ENCODE measurements around the gene CARNS1. TPM values are rescaled to one million over a fixed set of nuclear protein-coding genes. Genes with fewer than 3 reads are reported as not detected.

CARNS1 gene
- total and polyA plus RNA-seq, 2 of the 13 experiments (the other 11 are each of a cell fraction or from before 2014, with no cell fraction given): not detected

DNA sequence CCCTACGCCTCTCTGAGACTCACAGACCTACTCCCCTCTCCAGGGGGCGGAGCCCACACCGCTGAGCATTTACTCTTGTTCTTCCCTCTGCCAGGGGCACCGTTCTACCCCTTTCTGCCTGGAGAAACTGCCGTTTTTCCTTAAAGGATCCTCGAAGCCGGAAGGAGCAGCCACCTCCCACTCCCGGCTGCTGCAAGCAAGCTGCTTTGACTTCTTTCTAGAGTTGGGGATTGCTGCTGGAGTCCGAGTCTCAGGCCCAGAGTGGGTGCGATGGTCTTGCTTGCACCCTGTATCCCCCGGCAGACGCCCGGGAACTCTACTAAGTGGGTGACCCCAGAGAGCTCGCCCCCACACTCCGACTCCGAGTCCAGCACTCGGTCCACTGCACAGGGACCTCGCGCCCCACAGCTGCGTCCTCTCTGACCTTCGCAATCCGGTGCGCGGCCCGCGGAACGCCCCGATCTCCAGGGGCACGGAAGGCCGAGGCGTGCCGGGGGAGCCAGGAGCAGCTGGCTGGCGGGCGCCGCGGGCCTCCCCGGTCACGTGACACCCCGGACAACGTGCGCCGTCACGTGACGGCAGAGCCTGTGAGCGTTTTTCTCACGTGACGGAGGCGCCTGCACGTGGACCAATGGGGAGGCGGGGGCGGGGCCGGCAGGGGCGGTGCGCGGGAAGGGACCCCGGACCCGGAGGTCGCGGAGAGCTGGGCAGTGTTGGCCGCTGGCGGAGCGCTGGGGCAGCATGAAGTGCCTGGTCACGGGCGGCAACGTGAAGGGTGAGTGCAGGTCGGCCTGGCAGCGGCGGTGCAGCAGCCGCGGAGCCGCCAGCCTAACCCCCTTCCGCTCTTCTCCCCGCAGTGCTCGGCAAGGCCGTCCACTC is 23.9 kb upstream of the CARNS1 start, which contains the start of gene RAD9A (continued):
- TF ChIP-seq NRL (CRISPR knock-in tag; IDR thresholded peaks at IDR 0.05; ENCODE audit: borderline replicate concordance) (peak; percentile 96), ZNF615 (CRISPR knock-in tag; IDR thresholded peaks at IDR 0.05; ENCODE audit: borderline replicate concordance) (0 out of 2 replicates have a peak, but pooled peaks have one; percentile 86), ZNF616 (CRISPR knock-in tag; IDR thresholded peaks at IDR 0.05; ENCODE audit: low read depth) (peak; percentile 71; the same call in 1 of the 2 replicates), TRIM24 (CRISPR knock-in tag; IDR thresholded peaks at IDR 0.05) (0 out of 2 replicates have a peak, but pooled peaks have one; percentile 30), RARG (CRISPR knock-in tag; IDR thresholded peaks at IDR 0.05; ENCODE audit: low read depth) (no peak), ZNF17 (CRISPR knock-in tag; IDR thresholded peaks at IDR 0.05) (no peak), ZNF567 (CRISPR knock-in tag; IDR thresholded peaks at IDR 0.05; ENCODE audit: borderline replicate concordance) (no peak), HMG20B (CRISPR knock-in tag; conservative IDR thresholded peaks at IDR 0.05) (0 out of 2 replicates have a peak, but pooled peaks have one; percentile 32), KAT2B (IDR thresholded peaks at IDR 0.05; ENCODE audit: borderline replicate concordance, low read depth, low read length) (no peak), RAD51 (IDR thresholded peaks at IDR 0.05; ENCODE audit: borderline replicate concordance) (peak; percentile 100)
- TF ChIP-seq, protein P1, sequence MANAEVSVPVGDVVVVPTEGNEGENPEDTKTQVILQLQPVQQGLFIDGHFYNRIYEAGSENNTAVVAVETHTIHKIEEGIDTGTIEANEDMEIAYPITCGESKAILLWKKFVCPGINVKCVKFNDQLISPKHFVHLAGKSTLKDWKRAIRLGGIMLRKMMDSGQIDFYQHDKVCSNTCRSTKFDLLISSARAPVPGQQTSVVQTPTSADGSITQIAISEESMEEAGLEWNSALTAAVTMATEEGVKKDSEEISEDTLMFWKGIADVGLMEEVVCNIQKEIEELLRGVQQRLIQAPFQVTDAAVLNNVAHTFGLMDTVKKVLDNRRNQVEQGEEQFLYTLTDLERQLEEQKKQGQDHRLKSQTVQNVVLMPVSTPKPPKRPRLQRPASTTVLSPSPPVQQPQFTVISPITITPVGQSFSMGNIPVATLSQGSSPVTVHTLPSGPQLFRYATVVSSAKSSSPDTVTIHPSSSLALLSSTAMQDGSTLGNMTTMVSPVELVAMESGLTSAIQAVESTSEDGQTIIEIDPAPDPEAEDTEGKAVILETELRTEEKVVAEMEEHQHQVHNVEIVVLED (CRISPR knock-in tag; IDR thresholded peaks at IDR 0.05; ENCODE audit: borderline replicate concordance): peak; percentile 94
- TF ChIP-seq, protein P2, sequence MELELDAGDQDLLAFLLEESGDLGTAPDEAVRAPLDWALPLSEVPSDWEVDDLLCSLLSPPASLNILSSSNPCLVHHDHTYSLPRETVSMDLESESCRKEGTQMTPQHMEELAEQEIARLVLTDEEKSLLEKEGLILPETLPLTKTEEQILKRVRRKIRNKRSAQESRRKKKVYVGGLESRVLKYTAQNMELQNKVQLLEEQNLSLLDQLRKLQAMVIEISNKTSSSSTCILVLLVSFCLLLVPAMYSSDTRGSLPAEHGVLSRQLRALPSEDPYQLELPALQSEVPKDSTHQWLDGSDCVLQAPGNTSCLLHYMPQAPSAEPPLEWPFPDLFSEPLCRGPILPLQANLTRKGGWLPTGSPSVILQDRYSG (CRISPR knock-in tag; IDR thresholded peaks at IDR 0.05): peak; percentile 90; the same call in 1 of the 2 replicates
- TF ChIP-seq, protein P3, sequence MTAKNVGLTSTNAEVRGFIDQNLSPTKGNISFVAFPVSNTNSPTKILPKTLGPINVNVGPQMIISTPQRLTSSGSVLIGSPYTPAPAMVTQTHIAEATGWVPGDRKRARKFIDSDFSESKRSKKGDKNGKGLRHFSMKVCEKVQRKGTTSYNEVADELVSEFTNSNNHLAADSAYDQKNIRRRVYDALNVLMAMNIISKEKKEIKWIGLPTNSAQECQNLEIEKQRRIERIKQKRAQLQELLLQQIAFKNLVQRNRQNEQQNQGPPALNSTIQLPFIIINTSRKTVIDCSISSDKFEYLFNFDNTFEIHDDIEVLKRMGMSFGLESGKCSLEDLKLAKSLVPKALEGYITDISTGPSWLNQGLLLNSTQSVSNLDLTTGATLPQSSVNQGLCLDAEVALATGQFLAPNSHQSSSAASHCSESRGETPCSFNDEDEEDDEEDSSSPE (CRISPR knock-in tag; IDR thresholded peaks at IDR 0.05): peak; percentile 95
- TF ChIP-seq, protein P4, sequence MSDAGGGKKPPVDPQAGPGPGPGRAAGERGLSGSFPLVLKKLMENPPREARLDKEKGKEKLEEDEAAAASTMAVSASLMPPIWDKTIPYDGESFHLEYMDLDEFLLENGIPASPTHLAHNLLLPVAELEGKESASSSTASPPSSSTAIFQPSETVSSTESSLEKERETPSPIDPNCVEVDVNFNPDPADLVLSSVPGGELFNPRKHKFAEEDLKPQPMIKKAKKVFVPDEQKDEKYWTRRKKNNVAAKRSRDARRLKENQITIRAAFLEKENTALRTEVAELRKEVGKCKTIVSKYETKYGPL (CRISPR knock-in tag; IDR thresholded peaks at IDR 0.05): no peak
- TF ChIP-seq, protein P5, sequence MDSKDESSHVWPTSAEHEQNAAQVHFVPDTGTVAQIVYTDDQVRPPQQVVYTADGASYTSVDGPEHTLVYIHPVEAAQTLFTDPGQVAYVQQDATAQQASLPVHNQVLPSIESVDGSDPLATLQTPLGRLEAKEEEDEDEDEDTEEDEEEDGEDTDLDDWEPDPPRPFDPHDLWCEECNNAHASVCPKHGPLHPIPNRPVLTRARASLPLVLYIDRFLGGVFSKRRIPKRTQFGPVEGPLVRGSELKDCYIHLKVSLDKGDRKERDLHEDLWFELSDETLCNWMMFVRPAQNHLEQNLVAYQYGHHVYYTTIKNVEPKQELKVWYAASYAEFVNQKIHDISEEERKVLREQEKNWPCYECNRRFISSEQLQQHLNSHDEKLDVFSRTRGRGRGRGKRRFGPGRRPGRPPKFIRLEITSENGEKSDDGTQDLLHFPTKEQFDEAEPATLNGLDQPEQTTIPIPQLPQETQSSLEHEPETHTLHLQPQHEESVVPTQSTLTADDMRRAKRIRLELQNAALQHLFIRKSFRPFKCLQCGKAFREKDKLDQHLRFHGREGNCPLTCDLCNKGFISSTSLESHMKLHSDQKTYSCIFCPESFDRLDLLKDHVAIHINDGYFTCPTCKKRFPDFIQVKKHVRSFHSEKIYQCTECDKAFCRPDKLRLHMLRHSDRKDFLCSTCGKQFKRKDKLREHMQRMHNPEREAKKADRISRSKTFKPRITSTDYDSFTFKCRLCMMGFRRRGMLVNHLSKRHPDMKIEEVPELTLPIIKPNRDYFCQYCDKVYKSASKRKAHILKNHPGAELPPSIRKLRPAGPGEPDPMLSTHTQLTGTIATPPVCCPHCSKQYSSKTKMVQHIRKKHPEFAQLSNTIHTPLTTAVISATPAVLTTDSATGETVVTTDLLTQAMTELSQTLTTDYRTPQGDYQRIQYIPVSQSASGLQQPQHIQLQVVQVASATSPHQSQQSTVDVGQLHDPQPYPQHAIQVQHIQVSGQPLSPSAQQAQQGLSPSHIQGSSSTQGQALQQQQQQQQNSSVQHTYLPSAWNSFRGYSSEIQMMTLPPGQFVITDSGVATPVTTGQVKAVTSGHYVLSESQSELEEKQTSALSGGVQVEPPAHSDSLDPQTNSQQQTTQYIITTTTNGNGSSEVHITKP (CRISPR knock-in tag; IDR thresholded peaks at IDR 0.05; ENCODE audit: low read depth): no peak
- TF ChIP-seq, protein P6, sequence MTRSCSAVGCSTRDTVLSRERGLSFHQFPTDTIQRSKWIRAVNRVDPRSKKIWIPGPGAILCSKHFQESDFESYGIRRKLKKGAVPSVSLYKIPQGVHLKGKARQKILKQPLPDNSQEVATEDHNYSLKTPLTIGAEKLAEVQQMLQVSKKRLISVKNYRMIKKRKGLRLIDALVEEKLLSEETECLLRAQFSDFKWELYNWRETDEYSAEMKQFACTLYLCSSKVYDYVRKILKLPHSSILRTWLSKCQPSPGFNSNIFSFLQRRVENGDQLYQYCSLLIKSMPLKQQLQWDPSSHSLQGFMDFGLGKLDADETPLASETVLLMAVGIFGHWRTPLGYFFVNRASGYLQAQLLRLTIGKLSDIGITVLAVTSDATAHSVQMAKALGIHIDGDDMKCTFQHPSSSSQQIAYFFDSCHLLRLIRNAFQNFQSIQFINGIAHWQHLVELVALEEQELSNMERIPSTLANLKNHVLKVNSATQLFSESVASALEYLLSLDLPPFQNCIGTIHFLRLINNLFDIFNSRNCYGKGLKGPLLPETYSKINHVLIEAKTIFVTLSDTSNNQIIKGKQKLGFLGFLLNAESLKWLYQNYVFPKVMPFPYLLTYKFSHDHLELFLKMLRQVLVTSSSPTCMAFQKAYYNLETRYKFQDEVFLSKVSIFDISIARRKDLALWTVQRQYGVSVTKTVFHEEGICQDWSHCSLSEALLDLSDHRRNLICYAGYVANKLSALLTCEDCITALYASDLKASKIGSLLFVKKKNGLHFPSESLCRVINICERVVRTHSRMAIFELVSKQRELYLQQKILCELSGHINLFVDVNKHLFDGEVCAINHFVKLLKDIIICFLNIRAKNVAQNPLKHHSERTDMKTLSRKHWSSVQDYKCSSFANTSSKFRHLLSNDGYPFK (CRISPR knock-in tag; IDR thresholded peaks at IDR 0.05; ENCODE audit: borderline replicate concordance): peak; percentile 41; the same call in 1 of the 2 replicates
